ENCODE measurements around the gene BSPRY. TPM values are rescaled to one million over a fixed set of nuclear protein-coding genes. Genes with fewer than 3 reads are reported as not detected.
A peak's percentile ranks its signal among the peaks of the same experiment; 100 is the strongest.

The BSPRY gene
- total and polyA plus RNA-seq, 2 of the 13 experiments (the other 11 are each of a cell fraction or from before 2014, with no cell fraction given): 0.09 to 0.26 TPM

- TF ChIP-seq ZNF776 (CRISPR knock-in tag; IDR thresholded peaks at IDR 0.05) (0 out of 2 replicates have a peak, but pooled peaks have one; percentile 49), MBNL3 (CRISPR knock-in tag; conservative IDR thresholded peaks at IDR 0.05) (no peak), ZNF276 (CRISPR knock-in tag; IDR thresholded peaks at IDR 0.05; ENCODE audit: low read depth) (no peak), KDM5A (IDR thresholded peaks at IDR 0.05; ENCODE audit: borderline replicate concordance, low read length) (no peak), SPEN (CRISPR knock-in tag; IDR thresholded peaks at IDR 0.05; ENCODE audit: low read depth) (no peak), PHF8 (CRISPR knock-in tag; IDR thresholded peaks at IDR 0.05) (no peak), ZNF224 (CRISPR knock-in tag; IDR thresholded peaks at IDR 0.05) (no peak), HDAC1 (CRISPR knock-in tag; IDR thresholded peaks at IDR 0.05) (0 out of 2 replicates have a peak, but pooled peaks have one; percentile 14), TEAD3 (CRISPR knock-in tag; optimal IDR thresholded peaks at IDR 0.05; ENCODE audit: borderline replicate concordance) (peak; percentile 72), GATAD1 (CRISPR knock-in tag; IDR thresholded peaks at IDR 0.05) (no peak), ZBED4 (CRISPR knock-in tag; IDR thresholded peaks at IDR 0.05; ENCODE audit: borderline replicate concordance) (no peak), ATAD3A (CRISPR knock-in tag; IDR thresholded peaks at IDR 0.05) (no peak), GPN1 (CRISPR knock-in tag; IDR thresholded peaks at IDR 0.05; ENCODE audit: borderline replicate concordance) (no peak), ZFP91 (CRISPR knock-in tag; IDR thresholded peaks at IDR 0.05; ENCODE audit: borderline replicate concordance) (0 out of 2 replicates have a peak, but pooled peaks have one; percentile 3), ZFP36L1 (CRISPR knock-in tag; IDR thresholded peaks at IDR 0.05) (no peak), REL (CRISPR knock-in tag; conservative IDR thresholded peaks at IDR 0.05) (no peak), ZBTB25 (CRISPR knock-in tag; IDR thresholded peaks at IDR 0.05) (no peak), MNT (IDR thresholded peaks at IDR 0.05) (no peak)
Measured at GRCh38 chr9:113386571-113387393, 37.4 kb downstream of the BSPRY start (continued).
